Upper lobe of right lung (tissue), 1 donor: Measurements from ENCODE around the gene ZNRF2. TPM values are rescaled to one million over a fixed set of nuclear protein-coding genes. Genes with fewer than 3 reads are reported as not detected.

Source experiments
- ATAC-seq: fragments of 200-7000 bp; cut with Tn5 transposase; one replicate; pipeline ENCODE4 v1.9.1; 2020; ENCODE audit warnings: mild to moderate bottlenecking, moderate library complexity
- DNase-seq: peaks from one replicate; pipeline ENCODE4 v3.0.0-alpha.2; 2020
- H3K27ac ChIP-seq: fragments of 200-600 bp; one replicate; pipeline ENCODE4 v1.8.0; 2022
- H3K27me3 ChIP-seq: fragments of 200-600 bp; one replicate; pipeline ENCODE4 v1.8.0; 2022; ENCODE audit warnings: mild to moderate bottlenecking
- H3K36me3 ChIP-seq: fragments of 200-600 bp; one replicate; pipeline ENCODE4 v1.8.0; 2022
- H3K4me1 ChIP-seq: fragments of 200-600 bp; one replicate; pipeline ENCODE4 v1.8.0; 2022
- H3K4me3 ChIP-seq: fragments of 200-600 bp; one replicate; pipeline ENCODE4 v1.8.0; 2022; ENCODE audit warnings: mild to moderate bottlenecking
- H3K9me3 ChIP-seq: fragments of 200-600 bp; one replicate; pipeline ENCODE4 v1.8.0; 2022
- CTCF ChIP-seq: fragments of 200-600 bp; IDR thresholded peaks from one replicate; pipeline ENCODE4 v1.8.0; 2022; ENCODE audit warnings: antibody characterized with exemption
- intact Hi-C: fragments of 100-400 bp; cut with DNase I; formaldehyde crosslinking; loops from one replicate; pipeline ENCODE4 v1.11.0; 2022
- total RNA-seq: library from RNA; stranded (reverse); fragmentation: NEBNext Ultra II Directional; extraction: Animal tissue kit (Norgen Biotek cat#: 25700); gene quantifications from one replicate; pipeline ENCODE4 v1.2.1, GENCODE V29; 2021
- donor health status: DM: no; HTN: yes; CAD: no; lungs with severe emphysema.

Gene ZNRF2
- total RNA-seq, 1 donor from 2014 or later = 24.6 TPM

- intact Hi-C loops = no loop called here
- H3K27me3 ChIP-seq = no peaks in the 10 kb centered on the region
- DNase-seq (no peak), ATAC-seq (no peak)
- no peak overlapping the region for H3K27ac ChIP-seq
- H3K36me3 ChIP-seq = no peaks in the 10 kb centered on the region
- H3K9me3 ChIP-seq = no peaks in the 10 kb centered on the region
- H3K4me3 ChIP-seq = no peak overlapping the region
- H3K4me1 ChIP-seq = peaks cover 33% of the 10 kb centered on the region
- TF ChIP-seq CTCF = no peak
Measured at GRCh38 chr7:30351724-30352123, 67.3 kb downstream of the ZNRF2 start.

GRCh38 chr7:30352169-30352568 lies 67.8 kb downstream of the ZNRF2 start:
- H3K4me3 ChIP-seq = no peak overlapping the region
- H3K27ac ChIP-seq = no peak overlapping the region
- intact Hi-C loops = no loop called here
- DNase-seq (no peak), ATAC-seq (no peak)
- no peaks in the 10 kb centered on the region for H3K36me3 ChIP-seq
- peaks cover 32% of the 10 kb centered on the region for H3K4me1 ChIP-seq
- H3K27me3 ChIP-seq = no peaks in the 10 kb centered on the region
- H3K9me3 ChIP-seq = no peaks in the 10 kb centered on the region
- TF ChIP-seq CTCF = no peak

GRCh38 chr7:30353532-30353931 lies 69.1 kb downstream of the ZNRF2 start:
- H3K36me3 ChIP-seq = no peaks in the 10 kb centered on the region
- ATAC-seq = no peak
- H3K27ac ChIP-seq = no peak overlapping the region
- TF ChIP-seq CTCF = no peak
- no peak for DNase-seq
- H3K4me1 ChIP-seq = peaks cover 19% of the 10 kb centered on the region
- intact Hi-C loops = no loop called here
- no peaks in the 10 kb centered on the region for H3K9me3 ChIP-seq
- no peaks in the 10 kb centered on the region for H3K27me3 ChIP-seq
- H3K4me3 ChIP-seq = no peak overlapping the region

- H3K9me3 ChIP-seq = no peaks in the 10 kb centered on the region
- no peak overlapping the region for H3K27ac ChIP-seq
- DNase-seq (no peak), ATAC-seq (no peak)
- intact Hi-C loops = no loop called here
- no peaks in the 10 kb centered on the region for H3K36me3 ChIP-seq
- no peak for TF ChIP-seq CTCF
- H3K4me1 ChIP-seq = peaks cover 14% of the 10 kb centered on the region
- H3K27me3 ChIP-seq = no peaks in the 10 kb centered on the region
- H3K4me3 ChIP-seq = no peak overlapping the region
Measured at GRCh38 chr7:30353932-30354607, 69.7 kb downstream of the ZNRF2 start.

DNA sequence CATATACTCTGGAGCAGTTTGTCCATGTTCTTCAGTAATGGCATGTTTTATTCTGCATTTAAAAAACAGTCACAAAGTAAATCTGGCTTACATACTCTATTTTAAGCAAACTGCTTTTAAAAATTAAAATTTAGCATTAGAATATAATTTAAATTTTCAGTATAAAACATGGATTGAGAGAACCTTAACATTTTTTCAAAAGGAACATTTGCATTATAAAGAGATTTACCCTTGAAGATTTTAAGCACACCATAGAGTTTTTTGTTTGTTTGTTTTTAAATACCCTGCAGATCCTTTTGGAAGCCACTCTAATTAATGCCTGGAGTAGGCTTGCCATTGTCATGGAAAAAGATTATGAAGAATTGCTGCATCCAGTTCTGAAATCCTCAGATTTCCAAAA lies 70.4 kb downstream of the ZNRF2 start:
- Histone ChIP-seq H3K27me3 (no peaks in the 10 kb centered on the region), H3K36me3 (no peaks in the 10 kb centered on the region), H3K4me3 (no peak overlapping the region), H3K9me3 (no peaks in the 10 kb centered on the region), H3K27ac (no peak overlapping the region), H3K4me1 (peaks cover 11% of the 10 kb centered on the region)
- intact Hi-C loops = no loop called here
- no peak for TF ChIP-seq CTCF
- DNase-seq (no peak), ATAC-seq (no peak)

GRCh38 chr7:30359957-30360356 lies 75.6 kb downstream of the ZNRF2 start:
- Histone ChIP-seq H3K9me3 (no peaks in the 10 kb centered on the region), H3K27me3 (no peaks in the 10 kb centered on the region), H3K27ac (no peak overlapping the region), H3K4me1 (no peaks in the 10 kb centered on the region), H3K36me3 (no peaks in the 10 kb centered on the region), H3K4me3 (no peak overlapping the region)
- ATAC-seq (no peak), DNase-seq (no peak)
- intact Hi-C loops = no loop called here
- no peak for TF ChIP-seq CTCF
